Suprapubic skin (tissue), 4 donors: ENCODE data around the gene KLK14.

Source experiments
- EP300 ChIP-seq: sonication (generic); formaldehyde crosslinking; IDR thresholded peaks from one replicate; pipeline ENCODE4 v1.6.1; 2017; ENCODE audit warnings: antibody characterized with exemption
- POLR2AphosphoS5 ChIP-seq, 3 donors: sonication (generic); formaldehyde crosslinking; IDR thresholded peaks; one replicate each; pipeline ENCODE4 v1.6.1; 2017; ENCODE audit warnings: antibody characterized with exemption in 3 of 3
- TF ChIP-seq, protein P1 (sequence below), 2 donors: fragments of 200-600 bp in 1 of 2; fragments of 450-650 bp in 1 of 2; sonication (generic) in 1 of 2; IDR thresholded peaks; one replicate each; pipeline ENCODE4 v1.5.1; 2016 to 2019; ENCODE audit warnings: antibody characterized with exemption in 2 of 2, mild to moderate bottlenecking in 1 of 2, moderate library complexity in 1 of 2

DNA sequence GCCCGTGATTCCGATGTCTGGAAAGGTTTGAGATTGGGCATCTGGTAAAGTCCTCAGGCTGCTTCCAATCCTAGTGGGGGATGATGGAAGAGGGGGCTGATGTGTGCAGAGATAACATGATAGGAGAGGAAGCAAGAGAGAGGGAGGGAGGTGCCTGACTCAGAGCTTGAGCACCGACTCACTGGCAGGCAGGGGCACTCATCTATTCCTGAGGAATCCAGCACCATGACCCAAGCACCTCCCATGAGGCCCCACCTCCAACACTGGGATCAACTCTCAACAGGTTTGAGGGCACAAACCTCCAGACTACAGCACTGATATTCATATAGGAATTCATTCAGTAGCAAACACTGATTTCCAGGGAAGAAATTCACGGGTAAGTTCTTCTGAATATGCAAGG, 36.4 kb upstream of the KLK14 start:
- TF ChIP-seq, protein P1, sequence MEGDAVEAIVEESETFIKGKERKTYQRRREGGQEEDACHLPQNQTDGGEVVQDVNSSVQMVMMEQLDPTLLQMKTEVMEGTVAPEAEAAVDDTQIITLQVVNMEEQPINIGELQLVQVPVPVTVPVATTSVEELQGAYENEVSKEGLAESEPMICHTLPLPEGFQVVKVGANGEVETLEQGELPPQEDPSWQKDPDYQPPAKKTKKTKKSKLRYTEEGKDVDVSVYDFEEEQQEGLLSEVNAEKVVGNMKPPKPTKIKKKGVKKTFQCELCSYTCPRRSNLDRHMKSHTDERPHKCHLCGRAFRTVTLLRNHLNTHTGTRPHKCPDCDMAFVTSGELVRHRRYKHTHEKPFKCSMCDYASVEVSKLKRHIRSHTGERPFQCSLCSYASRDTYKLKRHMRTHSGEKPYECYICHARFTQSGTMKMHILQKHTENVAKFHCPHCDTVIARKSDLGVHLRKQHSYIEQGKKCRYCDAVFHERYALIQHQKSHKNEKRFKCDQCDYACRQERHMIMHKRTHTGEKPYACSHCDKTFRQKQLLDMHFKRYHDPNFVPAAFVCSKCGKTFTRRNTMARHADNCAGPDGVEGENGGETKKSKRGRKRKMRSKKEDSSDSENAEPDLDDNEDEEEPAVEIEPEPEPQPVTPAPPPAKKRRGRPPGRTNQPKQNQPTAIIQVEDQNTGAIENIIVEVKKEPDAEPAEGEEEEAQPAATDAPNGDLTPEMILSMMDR (IDR thresholded peaks at IDR 0.05), result no peak
- TF ChIP-seq POLR2AphosphoS5 (IDR thresholded peaks at IDR 0.05), result no peak
- TF ChIP-seq EP300, result no peak
